Uterus (tissue), 2 donors: ENCODE data around the gene TRIM14.

Source experiments
- POLR2A ChIP-seq, 2 donors: fragments of 450-650 bp; IDR thresholded peaks; one replicate each; pipeline ENCODE4 v1.6.1; 2016; ENCODE audit warnings: antibody characterized with exemption in 2 of 2, mild to moderate bottlenecking in 1 of 2, moderate library complexity in 1 of 2
- TF ChIP-seq, protein P1 (sequence below), 4 experiments: fragments of 200-600 bp in 2 of 4; fragments of 450-650 bp in 2 of 4; sonication (generic) in 2 of 4; IDR thresholded peaks; one replicate each; pipeline ENCODE4 v1.5.1; 2016 to 2019; ENCODE audit warnings: antibody characterized with exemption in 4 of 4, mild to moderate bottlenecking in 2 of 4, moderate library complexity in 1 of 4

DNA sequence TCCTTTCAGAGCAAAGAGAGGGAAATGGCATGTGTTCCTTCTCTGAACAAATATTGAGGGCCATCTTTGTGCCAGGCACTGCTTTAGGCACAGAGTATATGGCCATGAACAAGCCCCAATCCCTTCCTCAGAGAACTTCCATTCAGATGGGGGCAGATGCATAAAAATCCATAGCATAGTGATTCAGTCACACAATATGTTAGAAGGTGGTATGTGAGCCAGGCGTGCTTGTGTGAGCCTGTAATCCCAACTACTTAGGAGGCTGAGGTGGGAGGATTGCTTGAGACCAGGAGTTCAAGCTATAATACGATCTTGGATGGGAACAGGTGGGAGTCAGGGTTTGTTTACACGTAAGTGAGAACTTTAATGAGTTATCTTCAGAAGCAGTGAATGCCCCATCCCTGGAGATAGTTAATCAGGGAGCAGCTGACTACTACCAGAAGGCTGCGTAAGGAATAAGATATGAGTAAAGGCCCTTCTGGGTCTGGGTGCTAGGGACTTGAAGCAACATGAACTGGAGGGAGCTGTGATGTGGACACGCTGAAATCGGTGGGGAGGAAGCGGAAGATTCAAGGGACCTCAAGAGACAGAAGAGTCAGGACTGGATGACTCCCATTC lies 35.3 kb downstream of the TRIM14 start:
- TF ChIP-seq, protein P1, sequence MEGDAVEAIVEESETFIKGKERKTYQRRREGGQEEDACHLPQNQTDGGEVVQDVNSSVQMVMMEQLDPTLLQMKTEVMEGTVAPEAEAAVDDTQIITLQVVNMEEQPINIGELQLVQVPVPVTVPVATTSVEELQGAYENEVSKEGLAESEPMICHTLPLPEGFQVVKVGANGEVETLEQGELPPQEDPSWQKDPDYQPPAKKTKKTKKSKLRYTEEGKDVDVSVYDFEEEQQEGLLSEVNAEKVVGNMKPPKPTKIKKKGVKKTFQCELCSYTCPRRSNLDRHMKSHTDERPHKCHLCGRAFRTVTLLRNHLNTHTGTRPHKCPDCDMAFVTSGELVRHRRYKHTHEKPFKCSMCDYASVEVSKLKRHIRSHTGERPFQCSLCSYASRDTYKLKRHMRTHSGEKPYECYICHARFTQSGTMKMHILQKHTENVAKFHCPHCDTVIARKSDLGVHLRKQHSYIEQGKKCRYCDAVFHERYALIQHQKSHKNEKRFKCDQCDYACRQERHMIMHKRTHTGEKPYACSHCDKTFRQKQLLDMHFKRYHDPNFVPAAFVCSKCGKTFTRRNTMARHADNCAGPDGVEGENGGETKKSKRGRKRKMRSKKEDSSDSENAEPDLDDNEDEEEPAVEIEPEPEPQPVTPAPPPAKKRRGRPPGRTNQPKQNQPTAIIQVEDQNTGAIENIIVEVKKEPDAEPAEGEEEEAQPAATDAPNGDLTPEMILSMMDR (IDR thresholded peaks at IDR 0.05): no peak
- TF ChIP-seq POLR2A (IDR thresholded peaks at IDR 0.05): no peak
